DOHH2 (cell line): Measurements from ENCODE around the gene CARD18.

Experiments used
- H3F3A ChIP-seq: fragments of 200-600 bp; sonication (generic), shearing (Covaris generic); 2 replicates; pipeline ENCODE4 v1.6.0; 2016; ENCODE audit warnings: antibody characterized with exemption, mild to moderate bottlenecking; ENCODE audit not compliant: control insufficient read depth, insufficient read depth
- H3K27ac ChIP-seq: fragments of 200-600 bp; sonication (generic); 2 replicates; pipeline ENCODE4 v1.5.1; 2014; ENCODE audit warnings: low read depth, mild to moderate bottlenecking, low read length, moderate library complexity
- H3K27me3 ChIP-seq: fragments of 200-600 bp; sonication (generic); 2 replicates; pipeline ENCODE4 v1.6.1; 2014; ENCODE audit warnings: mild to moderate bottlenecking, low read length, mixed read lengths; ENCODE audit not compliant: control insufficient read depth
- H3K36me3 ChIP-seq: fragments of 200-600 bp; sonication (generic); 2 replicates; pipeline ENCODE4 v1.6.1; 2014; ENCODE audit warnings: mild to moderate bottlenecking, low read length, moderate library complexity, mixed read lengths; ENCODE audit not compliant: control insufficient read depth
- H3K4me1 ChIP-seq: fragments of 200-600 bp; sonication (generic); 2 replicates; pipeline ENCODE4 v1.6.1; 2014; ENCODE audit warnings: mild to moderate bottlenecking, low read length, mixed read lengths; ENCODE audit not compliant: control insufficient read depth
- H3K4me2 ChIP-seq: fragments of 200-600 bp; sonication (generic); 2 replicates; pipeline ENCODE4 v1.6.0; 2014; ENCODE audit warnings: mild to moderate bottlenecking, low read length, moderate library complexity
- H3K4me3 ChIP-seq: fragments of 200-600 bp; sonication (generic); 2 replicates; pipeline ENCODE4 v1.5.1; 2014; ENCODE audit warnings: mild to moderate bottlenecking, low read length, mixed read lengths
- H3K79me2 ChIP-seq: fragments of 200-600 bp; sonication (generic); 2 replicates; pipeline ENCODE4 v1.6.1; 2014; ENCODE audit warnings: mild to moderate bottlenecking, low read length, mixed read lengths; ENCODE audit not compliant: control insufficient read depth
- H3K9me2 ChIP-seq: fragments of 200-600 bp; sonication (generic); replicated peaks from 2 replicates; pipeline ENCODE4 v1.6.1; 2014; ENCODE audit warnings: mild to moderate bottlenecking, low read length, mixed read lengths; ENCODE audit not compliant: control insufficient read depth
- H3K9me3 ChIP-seq: fragments of 200-600 bp; sonication (generic); 2 replicates; pipeline ENCODE4 v1.6.1; 2014; ENCODE audit warnings: antibody characterized with exemption, low read length, mixed read lengths; ENCODE audit not compliant: control insufficient read depth, insufficient read depth
- H4K20me1 ChIP-seq: fragments of 200-600 bp; sonication (generic); 2 replicates; pipeline ENCODE4 v1.6.0; 2014; ENCODE audit warnings: low read depth, mild to moderate bottlenecking, antibody characterized with exemption, low read length, moderate library complexity; ENCODE audit not compliant: control insufficient read depth, insufficient read depth
- CTCF ChIP-seq: fragments of 200-600 bp; sonication (generic); IDR thresholded peaks from one replicate; pipeline ENCODE4 v1.5.1; 2014; ENCODE audit warnings: antibody characterized with exemption, mild to moderate bottlenecking, low read depth, low read length; ENCODE audit not compliant: poor library complexity, severe bottlenecking
- EZH2phosphoT487 ChIP-seq: fragments of 200-600 bp; sonication (generic); IDR thresholded peaks from 2 replicates; pipeline ENCODE4 v1.6.1; 2017; ENCODE audit warnings: borderline replicate concordance, mild to moderate bottlenecking, antibody characterized with exemption, low read length, moderate library complexity, mixed read lengths

CARD18 gene

GRCh38 chr11:105139669-105140068 lies at the start of gene CARD18:
Gene CARD18, minus strand, starts transcription at chr11:105139769. Its CDS starts 43 bp downstream, at chr11:105139726.
- H3K27ac ChIP-seq, result no peak within 1 kb of the TSS
- no peak within 1 kb of the TSS for H3K4me3 ChIP-seq
- H3F3A ChIP-seq, result no peaks in the 10 kb centered on the region
- H3K9me2 ChIP-seq, result no peaks in the 10 kb centered on the region
- no peaks in the 10 kb centered on the region for H3K79me2 ChIP-seq
- TF ChIP-seq CTCF (no peak), EZH2phosphoT487 (no peak)
- no peaks in the 10 kb centered on the region for H3K27me3 ChIP-seq
- no peaks in the 10 kb centered on the region for H3K9me3 ChIP-seq
- H3K36me3 ChIP-seq, result no peaks in the 10 kb centered on the region
- no peaks in the 10 kb centered on the region for H3K4me1 ChIP-seq
- no peak within 1 kb of the TSS for H3K4me2 ChIP-seq
- H4K20me1 ChIP-seq, result no peaks in the 10 kb centered on the region

- H3K79me2 ChIP-seq, result no peaks in the 10 kb centered on the region
- H3K9me3 ChIP-seq, result no peaks in the 10 kb centered on the region
- H4K20me1 ChIP-seq, result no peaks in the 10 kb centered on the region
- no peak overlapping the region for H3K4me3 ChIP-seq
- H3F3A ChIP-seq, result no peaks in the 10 kb centered on the region
- no peaks in the 10 kb centered on the region for H3K27me3 ChIP-seq
- no peaks in the 10 kb centered on the region for H3K4me1 ChIP-seq
- H3K27ac ChIP-seq, result no peak overlapping the region
- H3K4me2 ChIP-seq, result no peak overlapping the region
- H3K9me2 ChIP-seq, result no peaks in the 10 kb centered on the region
- no peaks in the 10 kb centered on the region for H3K36me3 ChIP-seq
- TF ChIP-seq EZH2phosphoT487 (no peak), CTCF (no peak)
Observed at GRCh38 chr11:105183987-105184386, 44.4 kb upstream of the CARD18 start.

GRCh38 chr11:105183426-105183825 lies 43.9 kb upstream of the CARD18 start:
- no peaks in the 10 kb centered on the region for H3K36me3 ChIP-seq
- H3K4me1 ChIP-seq, result no peaks in the 10 kb centered on the region
- H3K27ac ChIP-seq, result no peak overlapping the region
- H3K9me3 ChIP-seq, result no peaks in the 10 kb centered on the region
- no peak overlapping the region for H3K4me3 ChIP-seq
- no peaks in the 10 kb centered on the region for H3K9me2 ChIP-seq
- no peak overlapping the region for H3K4me2 ChIP-seq
- H3K79me2 ChIP-seq, result no peaks in the 10 kb centered on the region
- H3K27me3 ChIP-seq, result no peaks in the 10 kb centered on the region
- H3F3A ChIP-seq, result no peaks in the 10 kb centered on the region
- no peaks in the 10 kb centered on the region for H4K20me1 ChIP-seq
- TF ChIP-seq CTCF (no peak), EZH2phosphoT487 (no peak)

GRCh38 chr11:105181521-105181920 lies 42.0 kb upstream of the CARD18 start:
- no peaks in the 10 kb centered on the region for H3F3A ChIP-seq
- no peaks in the 10 kb centered on the region for H3K9me3 ChIP-seq
- H3K9me2 ChIP-seq, result no peaks in the 10 kb centered on the region
- H3K27ac ChIP-seq, result no peak overlapping the region
- H4K20me1 ChIP-seq, result no peaks in the 10 kb centered on the region
- H3K79me2 ChIP-seq, result no peaks in the 10 kb centered on the region
- H3K4me2 ChIP-seq, result no peak overlapping the region
- TF ChIP-seq EZH2phosphoT487, result no peak
- TF ChIP-seq CTCF, result no peak
- no peak overlapping the region for H3K4me3 ChIP-seq
- no peaks in the 10 kb centered on the region for H3K36me3 ChIP-seq
- no peaks in the 10 kb centered on the region for H3K27me3 ChIP-seq
- H3K4me1 ChIP-seq, result no peaks in the 10 kb centered on the region
